Panc1 (cell line): ENCODE results near the gene TRIB2. TPM values are rescaled to one million over a fixed set of nuclear protein-coding genes. Genes with fewer than 3 reads are reported as not detected.
A peak's percentile ranks its signal among the peaks of the same experiment; 100 is the strongest.

Experiments used
- ATAC-seq: fragments of 200-7000 bp; cut with Tn5 transposase; 2 replicates; pipeline ENCODE4 v1.9.1; 2020; ENCODE audit warnings: mild to moderate bottlenecking, moderate library complexity
- BruUV-seq: library from RNA; stranded (reverse); fragments of 400-500 nt; replicated peaks from 2 replicates; lab custom pipeline; 2021; lab: Mats Ljungman, UMichigan
- CTCF ChIA-PET: fragments of 300-600 bp; sonication (Branson Sonifier 250); formaldehyde crosslinking; loops from one replicate; lab custom pipeline; 2022; ENCODE audit warnings: antibody characterized with exemption; lab: Charles Lee
- POLR2A ChIA-PET: fragments of 300-600 bp; sonication (Branson Sonifier 250); formaldehyde crosslinking; loops from one replicate; lab custom pipeline; 2022; ENCODE audit warnings: antibody characterized with exemption; lab: Charles Lee
- DNase-seq: peaks from one replicate; pipeline ENCODE4 v3.0.0-alpha.2; 2010; ENCODE audit warnings: low read depth, low spot score
- H3K27ac ChIP-seq: 2 replicates; pipeline ENCODE4 v1.5.1; 2011; ENCODE audit warnings: mild to moderate bottlenecking, low read length, inconsistent platforms
- H3K27me3 ChIP-seq: fragments of 200-500 bp; sonication (Bioruptor generic); 2 replicates; pipeline ENCODE4 v1.6.0; 2014; ENCODE audit warnings: low read length, inconsistent platforms; ENCODE audit not compliant: control insufficient read depth, insufficient read depth
- H3K36me3 ChIP-seq: fragments of 200-500 bp; sonication (Bioruptor generic); 2 replicates; pipeline ENCODE4 v1.5.1; 2014; ENCODE audit warnings: inconsistent platforms, mild to moderate bottlenecking, low read length, moderate library complexity; ENCODE audit not compliant: control insufficient read depth, insufficient read depth
- H3K4me1 ChIP-seq: 2 replicates; pipeline ENCODE4 v1.5.1; 2011; ENCODE audit warnings: inconsistent platforms, mild to moderate bottlenecking, low read length, moderate library complexity; ENCODE audit not compliant: control insufficient read depth, insufficient read depth
- H3K4me3 ChIP-seq, 2 experiments: 2 replicates each; pipeline ENCODE4 v1.5.1; 2011 to 2012; ENCODE audit warnings: low read depth in 2 of 2, low read length in 2 of 2, mild to moderate bottlenecking in 2 of 2, inconsistent platforms in 1 of 2, moderate library complexity in 1 of 2
- H3K9me3 ChIP-seq: fragments of 200-500 bp; sonication (Bioruptor generic); 2 replicates; pipeline ENCODE4 v1.5.1; 2014; ENCODE audit warnings: low read depth, mild to moderate bottlenecking, inconsistent platforms, low read length, moderate library complexity; ENCODE audit not compliant: control insufficient read depth, insufficient read depth
- POLR2AphosphoS5 ChIP-seq: IDR thresholded peaks from 2 replicates; pipeline ENCODE4 v1.6.1; 2012; ENCODE audit warnings: mild to moderate bottlenecking, low read depth, low read length, moderate library complexity
- REST ChIP-seq, 2 experiments: IDR thresholded peaks; 2 replicates each; pipeline ENCODE4 v1.6.1; 2011 to 2012; ENCODE audit warnings: low read depth in 2 of 2, control low read depth in 1 of 2, low read length in 1 of 2, mild to moderate bottlenecking in 1 of 2, moderate library complexity in 1 of 2; ENCODE audit not compliant: insufficient read depth in 1 of 2
- SIN3A ChIP-seq: IDR thresholded peaks from 2 replicates; pipeline ENCODE4 v1.6.1; 2012; ENCODE audit warnings: low read depth, mild to moderate bottlenecking, low read length, moderate library complexity, borderline replicate concordance; ENCODE audit not compliant: insufficient read depth
- TCF7L2 ChIP-seq: IDR thresholded peaks from 2 replicates; pipeline ENCODE4 v1.6.1; 2011; ENCODE audit warnings: mild to moderate bottlenecking, low read depth, low read length, inconsistent platforms
- in situ Hi-C: cut with HindIII; loops from 2 replicates; pipeline ENCODE4 v1.10.0; 2016; ENCODE audit warnings: low sequenced_read_pairs, low pct_unique_long_range_greater_than_20kb
- intact Hi-C: fragments of 100-400 bp; cut with micrococcal nuclease; formaldehyde crosslinking; loops from one replicate; pipeline ENCODE4 v1.10.0; 2022; ENCODE audit not compliant: unreplicated experiment
- total RNA-seq: library from RNA; stranded (reverse); gene quantifications from one replicate; pipeline ENCODE4 v1.2.1, GENCODE V29; 2021; ENCODE audit not compliant: unreplicated experiment
- TF ChIP-seq, protein P1 (sequence below): fragments of 450-650 bp; IDR thresholded peaks from 2 replicates; pipeline ENCODE4 v1.5.1; 2017; ENCODE audit warnings: mild to moderate bottlenecking

Gene TRIB2
- total RNA-seq, 1 experiment from 2014 or later: 43.2 TPM

GRCh38 chr2:12705742-12706141 is 11.0 kb upstream of the TRIB2 start:
- Histone ChIP-seq H3K27me3 (no peaks in the 10 kb centered on the region), H3K27ac (no peak overlapping the region), H3K4me3 (no peak overlapping the region), H3K9me3 (no peaks in the 10 kb centered on the region; the same call in 1 of the 2 replicates), H3K4me1 (no peaks in the 10 kb centered on the region), H3K36me3 (no peaks in the 10 kb centered on the region)
- TF ChIP-seq, protein P1, sequence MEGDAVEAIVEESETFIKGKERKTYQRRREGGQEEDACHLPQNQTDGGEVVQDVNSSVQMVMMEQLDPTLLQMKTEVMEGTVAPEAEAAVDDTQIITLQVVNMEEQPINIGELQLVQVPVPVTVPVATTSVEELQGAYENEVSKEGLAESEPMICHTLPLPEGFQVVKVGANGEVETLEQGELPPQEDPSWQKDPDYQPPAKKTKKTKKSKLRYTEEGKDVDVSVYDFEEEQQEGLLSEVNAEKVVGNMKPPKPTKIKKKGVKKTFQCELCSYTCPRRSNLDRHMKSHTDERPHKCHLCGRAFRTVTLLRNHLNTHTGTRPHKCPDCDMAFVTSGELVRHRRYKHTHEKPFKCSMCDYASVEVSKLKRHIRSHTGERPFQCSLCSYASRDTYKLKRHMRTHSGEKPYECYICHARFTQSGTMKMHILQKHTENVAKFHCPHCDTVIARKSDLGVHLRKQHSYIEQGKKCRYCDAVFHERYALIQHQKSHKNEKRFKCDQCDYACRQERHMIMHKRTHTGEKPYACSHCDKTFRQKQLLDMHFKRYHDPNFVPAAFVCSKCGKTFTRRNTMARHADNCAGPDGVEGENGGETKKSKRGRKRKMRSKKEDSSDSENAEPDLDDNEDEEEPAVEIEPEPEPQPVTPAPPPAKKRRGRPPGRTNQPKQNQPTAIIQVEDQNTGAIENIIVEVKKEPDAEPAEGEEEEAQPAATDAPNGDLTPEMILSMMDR: no peak
- TF ChIP-seq SIN3A: no peak
- TF ChIP-seq TCF7L2: no peak
- no peak for TF ChIP-seq REST (IDR thresholded peaks at IDR 0.05; ENCODE audit: insufficient read depth in 1 of 2, low read depth in 2 of 2, low read length in 1 of 2)
- no peak for TF ChIP-seq POLR2AphosphoS5
- intact Hi-C loops (no loop called here), in situ Hi-C loops (no loop called here)
- ChIA-PET CTCF (no interaction called here), POLR2A (no interaction called here)
- BruUV-seq: no TSS peak
- no peak for ATAC-seq
- no peak for DNase-seq

- no peak overlapping the region for H3K4me3 ChIP-seq
- H3K9me3 ChIP-seq: no peaks in the 10 kb centered on the region; the same call in 1 of the 2 replicates
- H3K4me1 ChIP-seq: peaks cover 3% of the 10 kb centered on the region
- POLR2A ChIA-PET: no interaction called here
- DNase-seq: no peak
- 0 out of 2 replicates have a peak overlapping the region, but pooled peaks have one; percentile 15 for H3K27ac ChIP-seq
- TF ChIP-seq TCF7L2: no peak
- TF ChIP-seq REST (IDR thresholded peaks at IDR 0.05; ENCODE audit: insufficient read depth in 1 of 2, low read depth in 2 of 2, low read length in 1 of 2): no peak
- TF ChIP-seq, protein P1: no peak
- no peak for TF ChIP-seq POLR2AphosphoS5
- TF ChIP-seq SIN3A: no peak
- intact Hi-C loops (no loop called here), in situ Hi-C loops (no loop called here)
- CTCF ChIA-PET: no interaction called here
- no TSS peak for BruUV-seq
- no peak for ATAC-seq
- H3K27me3 ChIP-seq: no peaks in the 10 kb centered on the region
- H3K36me3 ChIP-seq: no peaks in the 10 kb centered on the region
Measured at GRCh38 chr2:12708508-12709206, 8.1 kb upstream of the TRIB2 start.
